Stimulated activated naive CD8-positive, alpha-beta T cell treated with anti-CD3 and anti-CD28 coated beads, Interleukin-15, Interleukin-2, amounts not matched to agents 100 ng/mL and 50 ng/mL, for 24 hours (primary cell): ENCODE data around the gene ADCY4.

ENCODE experiments used
- H3K27ac Mint-ChIP-seq: one replicate; pipeline ENCODE4 v1.8.0; 2021; ENCODE audit warnings: mild to moderate bottlenecking, mixed read lengths
- H3K27me3 Mint-ChIP-seq: one replicate; pipeline ENCODE4 v1.8.0; 2021; ENCODE audit warnings: mixed read lengths
- H3K36me3 Mint-ChIP-seq: one replicate; pipeline ENCODE4 v1.8.0; 2021; ENCODE audit warnings: low read depth, mixed read lengths
- H3K4me1 Mint-ChIP-seq: one replicate; pipeline ENCODE4 v1.8.0; 2021; ENCODE audit warnings: low read depth, mixed read lengths
- H3K4me3 Mint-ChIP-seq: one replicate; pipeline ENCODE4 v1.8.0; 2021; ENCODE audit warnings: mild to moderate bottlenecking, mixed read lengths
- H3K9me3 Mint-ChIP-seq: one replicate; pipeline ENCODE4 v1.8.0; 2021; ENCODE audit warnings: mixed read lengths

ADCY4 gene

GRCh38 chr14:24274101-24274543, 60.7 kb downstream of the ADCY4 start:
- peaks cover 5% of the 10 kb centered on the region for H3K9me3 Mint-ChIP-seq
- H3K36me3 Mint-ChIP-seq = no peaks in the 10 kb centered on the region
- peak overlapping the region; percentile 90 for H3K27ac Mint-ChIP-seq
- peaks cover 75% of the 10 kb centered on the region for H3K4me1 Mint-ChIP-seq
- no peaks in the 10 kb centered on the region for H3K27me3 Mint-ChIP-seq
- peak overlapping the region; percentile 46 for H3K4me3 Mint-ChIP-seq

DNA sequence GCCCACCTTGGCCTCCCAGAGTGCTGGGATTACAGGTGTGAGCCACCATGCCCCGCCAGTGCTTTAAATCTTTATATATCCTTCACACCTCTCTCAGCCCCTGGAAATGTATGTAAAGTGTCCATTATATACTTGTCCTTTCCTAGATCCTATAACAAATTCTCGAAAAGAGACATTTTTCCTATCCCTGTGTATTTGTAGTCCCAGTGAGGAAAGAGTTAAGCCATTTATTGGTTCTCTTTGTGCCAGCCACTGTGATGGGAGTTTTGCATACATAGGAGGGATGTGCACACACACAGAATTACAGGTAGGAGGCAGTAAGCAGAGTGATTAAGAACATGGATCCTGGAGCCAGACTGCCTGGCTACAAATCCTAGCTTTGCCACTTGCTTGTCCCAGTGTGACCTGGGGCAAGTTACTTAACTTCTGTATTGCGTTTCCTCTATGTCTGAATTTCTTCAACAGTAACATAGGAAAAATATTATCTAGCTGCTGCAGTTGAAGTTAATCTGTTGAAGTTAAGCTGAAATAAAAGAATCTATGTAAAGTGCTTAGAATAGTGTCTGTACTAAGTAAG, 61.4 kb downstream of the ADCY4 start:
- Mint-ChIP-seq H3K4me1 (peaks cover 69% of the 10 kb centered on the region), H3K4me3 (peak overlapping the region; percentile 46), H3K9me3 (peaks cover 3% of the 10 kb centered on the region), H3K27me3 (no peaks in the 10 kb centered on the region), H3K36me3 (no peaks in the 10 kb centered on the region), H3K27ac (peak overlapping the region; percentile 90)

DNA sequence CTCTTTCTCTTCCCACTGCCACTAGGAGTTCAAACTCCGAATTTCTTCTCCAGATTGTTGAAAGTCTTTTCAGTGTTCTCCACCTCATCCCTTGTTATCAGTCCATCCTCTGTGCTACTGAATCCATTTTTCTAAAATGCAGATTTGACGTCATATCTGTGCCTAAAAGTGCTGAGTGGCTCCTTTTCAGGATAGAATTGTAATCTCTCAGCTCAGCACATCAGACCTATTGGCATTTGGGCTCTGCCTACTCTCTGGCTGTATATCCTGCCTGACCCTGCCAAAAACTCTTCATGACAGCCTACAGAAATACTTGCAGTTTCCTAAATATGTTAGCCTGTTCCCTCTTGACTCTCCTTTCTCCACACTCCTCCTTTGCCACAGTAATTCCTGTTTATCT, 62.4 kb downstream of the ADCY4 start:
- peak overlapping the region; percentile 83 for H3K4me3 Mint-ChIP-seq
- no peaks in the 10 kb centered on the region for H3K27me3 Mint-ChIP-seq
- H3K36me3 Mint-ChIP-seq = peaks cover under 1% of the 10 kb centered on the region
- H3K9me3 Mint-ChIP-seq = no peaks in the 10 kb centered on the region
- peak overlapping the region; percentile 91 for H3K27ac Mint-ChIP-seq
- peaks cover 58% of the 10 kb centered on the region for H3K4me1 Mint-ChIP-seq

GRCh38 chr14:24271834-24272263, 63.0 kb downstream of the ADCY4 start:
- Mint-ChIP-seq H3K27ac (peak overlapping the region; percentile 91), H3K4me1 (peaks cover 52% of the 10 kb centered on the region), H3K27me3 (no peaks in the 10 kb centered on the region), H3K36me3 (peaks cover 7% of the 10 kb centered on the region), H3K9me3 (no peaks in the 10 kb centered on the region), H3K4me3 (peak overlapping the region; percentile 83)

DNA sequence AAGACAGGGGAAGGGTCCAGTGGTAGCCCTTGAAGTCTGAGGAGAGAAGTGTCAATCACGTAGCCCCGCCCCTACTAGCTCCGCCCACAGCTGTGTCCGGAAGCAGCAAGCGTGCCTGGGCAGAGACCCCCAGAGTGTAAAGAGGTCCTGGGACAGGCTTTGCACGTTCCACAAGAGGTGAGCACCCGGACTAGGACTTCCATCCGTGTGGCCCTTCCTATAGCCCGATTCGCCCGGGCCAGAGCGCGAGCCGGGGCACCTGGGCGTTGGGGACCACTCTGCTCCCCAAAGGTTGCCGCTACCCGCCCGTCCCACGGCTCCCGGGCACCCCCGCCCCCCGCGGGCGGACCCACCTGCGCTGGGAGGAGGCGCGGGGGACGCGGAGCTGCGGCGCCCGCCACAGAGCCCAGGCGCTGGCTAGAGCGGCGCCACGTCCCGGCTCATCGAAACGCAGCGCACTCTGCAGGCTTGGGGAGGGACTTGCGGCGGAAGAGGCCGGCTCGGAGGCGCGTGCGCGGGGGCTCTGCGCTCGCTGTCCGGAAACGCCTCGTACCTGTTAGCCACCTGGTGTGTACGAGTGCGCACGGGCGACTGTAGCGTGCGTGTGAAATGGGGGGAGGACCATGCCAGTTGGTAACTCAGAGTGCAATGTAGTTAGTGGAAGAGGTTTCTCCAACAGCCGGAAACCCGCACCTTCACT, 63.6 kb downstream of the ADCY4 start, which contains the start of gene RABGGTA:
TSS of gene RABGGTA (minus strand) at position 464 of the 700 bp plus-strand sequence. CDS start 482 bp downstream, outside the sequence.
- Mint-ChIP-seq H3K4me3 (peak within 1 kb of the TSS; percentile 83), H3K27me3 (no peaks in the 10 kb centered on the region), H3K27ac (peak within 1 kb of the TSS; percentile 91), H3K36me3 (peaks cover 12% of the 10 kb centered on the region), H3K9me3 (no peaks in the 10 kb centered on the region), H3K4me1 (peaks cover 49% of the 10 kb centered on the region)

GRCh38 chr14:24270537-24271133, 64.2 kb downstream of the ADCY4 start:
- no peaks in the 10 kb centered on the region for H3K27me3 Mint-ChIP-seq
- peak overlapping the region; percentile 83 for H3K4me3 Mint-ChIP-seq
- no peaks in the 10 kb centered on the region for H3K9me3 Mint-ChIP-seq
- H3K27ac Mint-ChIP-seq = peak overlapping the region; percentile 88
- peaks cover 15% of the 10 kb centered on the region for H3K36me3 Mint-ChIP-seq
- H3K4me1 Mint-ChIP-seq = peaks cover 48% of the 10 kb centered on the region

GRCh38 chr14:24269910-24270536, 64.8 kb downstream of the ADCY4 start:
- H3K27me3 Mint-ChIP-seq = no peaks in the 10 kb centered on the region
- peaks cover 15% of the 10 kb centered on the region for H3K36me3 Mint-ChIP-seq
- peak overlapping the region; percentile 83 for H3K4me3 Mint-ChIP-seq
- no peaks in the 10 kb centered on the region for H3K9me3 Mint-ChIP-seq
- no peak overlapping the region for H3K27ac Mint-ChIP-seq
- H3K4me1 Mint-ChIP-seq = peaks cover 42% of the 10 kb centered on the region

DNA sequence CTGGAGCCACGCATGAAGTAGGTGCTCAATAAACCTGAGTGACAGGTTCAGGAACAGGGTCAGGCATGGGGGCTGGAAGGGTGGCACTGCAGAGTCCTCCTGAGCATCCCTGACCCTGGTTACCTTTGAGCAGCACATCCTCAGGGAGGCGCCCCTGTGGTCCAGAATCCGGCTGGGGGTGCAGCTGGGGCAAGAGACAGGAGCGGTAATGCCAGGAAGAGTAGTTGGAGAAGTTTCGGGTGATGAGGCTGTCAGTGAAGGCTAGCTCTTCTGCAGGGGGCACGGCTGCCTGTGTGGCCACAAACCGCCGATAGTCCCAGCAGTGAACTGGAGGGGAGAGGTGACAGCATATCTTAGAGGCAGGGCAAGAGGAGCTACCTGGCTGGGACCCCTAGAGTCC, 65.5 kb downstream of the ADCY4 start:
- no peaks in the 10 kb centered on the region for H3K27me3 Mint-ChIP-seq
- H3K36me3 Mint-ChIP-seq = peaks cover 15% of the 10 kb centered on the region
- H3K4me1 Mint-ChIP-seq = peaks cover 38% of the 10 kb centered on the region
- no peak overlapping the region for H3K4me3 Mint-ChIP-seq
- no peak overlapping the region for H3K27ac Mint-ChIP-seq
- no peaks in the 10 kb centered on the region for H3K9me3 Mint-ChIP-seq
